SH-SY5Y (cell line): ENCODE data around the gene BRD3.

ENCODE experiments used
- GATA2 ChIP-seq: IDR thresholded peaks from 2 replicates; pipeline ENCODE4 v1.6.1; 2011; ENCODE audit warnings: mild to moderate bottlenecking, low read depth, low read length
- GATA3 ChIP-seq: IDR thresholded peaks from 2 replicates; pipeline ENCODE4 v1.6.1; 2011; ENCODE audit warnings: low read depth, mild to moderate bottlenecking, low read length, moderate library complexity

Gene BRD3

DNA sequence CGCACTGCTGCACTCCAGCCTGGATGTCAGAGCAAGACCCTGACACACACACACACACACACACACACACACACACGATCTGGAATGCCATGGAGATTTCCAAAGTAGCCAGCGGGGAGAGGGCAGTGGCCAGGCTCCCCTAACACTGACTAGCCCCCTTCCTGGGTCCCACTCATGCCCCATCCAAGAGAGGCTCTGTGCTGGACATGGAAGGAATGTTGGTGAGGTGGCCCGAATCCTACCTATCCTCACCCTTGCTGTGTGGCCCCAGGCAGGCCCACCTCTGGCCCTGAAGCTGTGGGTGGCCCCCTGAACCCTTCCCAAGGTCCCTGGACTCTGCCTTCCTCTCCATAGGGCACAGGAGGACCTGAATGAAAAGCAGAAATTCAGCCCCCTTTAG is 7.3 kb downstream of the BRD3 start:
- TF ChIP-seq GATA2 (no peak), GATA3 (no peak)

DNA sequence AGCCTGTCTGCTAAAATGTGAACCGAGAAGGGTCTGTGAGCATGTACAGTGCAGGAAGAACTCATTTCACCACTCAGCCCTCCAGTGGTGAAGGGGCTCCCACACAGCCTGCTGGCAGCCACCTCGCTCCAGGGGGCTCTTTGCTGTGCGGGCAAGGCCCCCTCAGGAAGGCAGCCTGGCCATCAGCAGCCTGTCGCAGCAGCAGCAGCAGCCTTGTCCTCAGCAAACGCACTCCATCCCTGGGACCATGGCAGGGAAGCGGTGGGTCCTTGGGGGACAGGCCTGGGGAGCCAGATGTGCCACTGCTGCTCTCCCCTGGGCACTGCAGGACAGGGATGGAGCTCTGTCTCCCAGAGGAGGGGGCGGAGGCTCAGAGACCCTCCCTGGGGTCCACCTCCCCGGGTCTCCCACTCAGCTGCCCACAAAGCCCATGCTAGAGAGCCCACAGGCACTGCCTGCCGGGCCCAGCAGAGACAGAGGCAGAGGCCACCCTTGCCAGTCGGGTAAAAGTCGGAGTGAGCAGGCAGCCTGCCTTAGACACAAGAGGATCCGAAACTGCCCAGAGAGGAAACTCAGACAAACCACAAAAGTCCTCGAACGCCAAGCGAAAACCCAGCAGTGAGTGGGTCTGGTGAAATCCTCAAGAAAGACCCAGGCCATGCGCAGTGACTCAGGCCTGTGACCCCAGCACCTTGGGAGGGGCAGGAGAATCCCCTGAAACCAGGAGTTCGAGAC is 8.0 kb downstream of the BRD3 start:
- TF ChIP-seq GATA2 (no peak), GATA3 (no peak)

DNA sequence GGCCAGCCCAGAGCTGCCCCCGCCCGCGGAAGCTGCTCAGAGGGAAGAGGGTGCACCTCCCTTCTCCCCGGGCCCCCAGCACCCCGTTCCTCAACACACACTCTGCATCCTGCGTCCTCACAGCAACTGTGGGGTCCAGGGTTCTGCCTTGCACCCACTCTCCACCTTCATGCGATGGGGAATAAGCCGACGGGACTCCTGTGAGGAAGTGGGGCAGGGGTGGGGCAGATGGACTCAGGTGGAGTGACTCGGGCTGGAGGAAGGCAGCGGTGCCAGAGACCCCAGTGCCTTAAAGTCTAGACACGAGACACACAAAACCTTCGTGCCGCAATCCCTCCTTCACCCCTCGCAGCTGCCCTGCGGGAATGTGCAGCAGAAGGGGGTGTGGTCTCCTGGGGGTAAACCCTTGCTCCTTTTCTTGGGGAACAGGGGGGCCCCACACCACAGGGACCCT is 8.6 kb downstream of the BRD3 start:
- no peak for TF ChIP-seq GATA2
- TF ChIP-seq GATA3, result no peak

DNA sequence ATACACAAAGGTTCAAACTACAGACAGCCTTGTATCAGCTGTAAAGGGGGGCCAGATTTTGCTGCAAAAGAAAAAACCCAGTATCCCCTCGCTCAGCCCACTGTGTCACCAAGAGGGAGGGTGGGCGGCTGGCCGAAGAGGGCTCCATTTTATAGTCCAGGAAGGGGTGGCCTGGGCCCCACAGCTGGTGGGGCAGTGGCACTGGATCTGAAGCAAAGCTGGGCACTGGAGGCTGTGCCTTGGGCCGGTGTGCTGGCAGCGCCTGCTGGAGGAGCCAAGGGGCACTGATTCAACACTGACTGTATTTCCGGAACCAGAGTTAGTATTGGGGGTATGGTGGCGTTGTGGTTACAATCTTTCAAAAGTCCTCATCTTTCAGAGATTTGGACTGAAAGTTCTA is 9.1 kb downstream of the BRD3 start:
- no peak for TF ChIP-seq GATA3
- no peak for TF ChIP-seq GATA2

DNA sequence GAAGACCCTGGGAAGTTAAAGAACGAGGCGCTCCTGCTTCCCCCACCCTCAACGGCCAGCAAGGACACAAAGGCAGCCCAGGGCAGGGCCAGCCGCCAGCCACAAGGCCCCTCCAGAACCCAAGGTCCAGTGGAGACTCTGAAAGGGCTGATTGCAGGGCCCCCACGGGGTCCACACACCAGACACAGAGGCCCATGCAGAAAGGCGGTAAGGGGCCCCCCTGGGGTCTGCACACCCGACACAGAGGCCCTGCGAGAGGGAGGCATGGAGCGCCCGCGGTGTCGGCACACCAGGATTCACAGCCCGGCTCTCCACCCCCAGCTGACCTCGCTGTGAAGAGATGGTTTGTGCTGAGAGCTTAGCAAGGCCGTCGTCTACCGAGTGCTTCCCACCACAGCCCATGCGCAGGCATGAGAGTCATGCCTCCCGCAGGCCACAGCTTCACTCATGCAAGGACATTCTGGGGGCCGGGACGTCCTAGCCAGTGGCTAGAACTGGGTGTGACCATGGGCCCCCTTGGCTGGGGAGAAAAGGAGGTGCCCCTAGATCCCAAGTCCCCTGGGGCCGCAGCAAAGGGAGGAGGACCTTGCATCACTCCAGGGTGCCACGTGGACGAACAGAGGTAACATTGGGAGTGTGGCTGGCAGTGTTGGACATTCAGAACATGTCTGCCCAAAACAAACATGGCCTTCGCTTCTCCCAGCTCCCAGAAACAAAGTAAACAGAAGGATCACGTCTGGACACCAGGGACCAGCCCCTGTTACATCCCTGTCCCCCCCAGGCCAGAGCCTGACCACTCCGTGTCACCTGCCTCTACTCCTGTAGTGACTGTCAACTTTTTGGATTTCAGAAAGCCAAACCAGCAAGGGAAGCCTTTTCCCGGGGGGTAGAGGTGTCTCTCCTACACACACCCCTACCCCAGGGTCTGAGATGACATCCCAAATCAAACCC is 9.8 kb downstream of the BRD3 start:
- TF ChIP-seq GATA2, result no peak
- TF ChIP-seq GATA3, result no peak

DNA sequence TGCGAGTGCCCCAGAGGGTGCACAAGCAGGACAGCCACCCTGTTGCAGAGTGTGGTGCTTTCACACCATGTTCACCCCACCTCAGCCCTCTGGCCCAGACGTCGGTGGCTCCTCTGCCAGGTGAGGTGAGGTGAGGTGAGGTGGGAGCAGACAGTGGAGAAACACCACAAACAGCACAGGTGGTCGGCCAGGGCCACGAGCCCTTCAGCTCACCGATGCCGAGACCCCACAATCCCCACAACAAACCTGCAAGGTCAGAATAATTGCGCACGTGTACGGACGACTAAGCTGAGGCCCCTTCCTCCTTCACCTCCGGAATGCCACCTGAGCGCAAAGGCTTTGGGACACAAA is 10.5 kb downstream of the BRD3 start:
- no peak for TF ChIP-seq GATA2
- no peak for TF ChIP-seq GATA3

DNA sequence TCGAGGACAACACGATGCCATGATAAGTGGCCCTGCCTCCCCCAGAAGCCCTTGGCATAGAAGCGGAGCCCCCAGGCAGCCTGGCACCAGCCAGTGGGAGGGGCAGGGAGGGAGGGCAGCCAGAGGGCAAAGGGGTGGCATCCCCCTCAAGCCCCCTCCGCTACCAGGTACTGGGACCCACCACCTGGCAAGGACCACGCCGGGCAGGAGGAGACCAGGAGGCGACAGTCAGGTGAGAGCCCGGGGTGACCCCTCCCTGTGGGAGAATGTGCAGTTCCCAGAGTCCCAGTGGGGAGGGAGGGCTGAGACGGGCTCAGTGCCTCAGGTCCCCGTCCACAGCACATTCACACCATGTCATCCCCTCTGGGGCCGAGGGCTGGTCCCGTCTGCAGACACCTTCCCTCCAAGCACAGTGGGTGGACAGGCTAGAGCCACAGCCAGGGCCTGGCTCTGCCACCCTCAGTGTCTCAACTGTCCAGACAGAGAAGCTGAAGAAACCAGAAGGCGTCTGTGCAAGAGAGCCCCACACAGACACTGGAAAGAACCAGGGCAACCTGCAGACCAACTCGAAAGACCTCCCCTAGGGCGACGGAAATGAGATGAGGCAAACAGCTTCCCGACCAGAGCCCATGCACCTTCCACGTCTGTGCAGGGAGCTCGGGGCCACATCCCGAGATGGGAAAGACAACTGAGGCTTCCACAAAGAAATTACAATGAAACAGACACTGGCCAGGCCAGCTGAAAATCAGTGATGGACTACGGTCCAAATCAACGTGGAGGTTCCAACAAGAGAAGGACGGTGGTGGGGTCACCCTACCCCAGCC is 11.1 kb downstream of the BRD3 start:
- no peak for TF ChIP-seq GATA2
- TF ChIP-seq GATA3, result no peak

DNA sequence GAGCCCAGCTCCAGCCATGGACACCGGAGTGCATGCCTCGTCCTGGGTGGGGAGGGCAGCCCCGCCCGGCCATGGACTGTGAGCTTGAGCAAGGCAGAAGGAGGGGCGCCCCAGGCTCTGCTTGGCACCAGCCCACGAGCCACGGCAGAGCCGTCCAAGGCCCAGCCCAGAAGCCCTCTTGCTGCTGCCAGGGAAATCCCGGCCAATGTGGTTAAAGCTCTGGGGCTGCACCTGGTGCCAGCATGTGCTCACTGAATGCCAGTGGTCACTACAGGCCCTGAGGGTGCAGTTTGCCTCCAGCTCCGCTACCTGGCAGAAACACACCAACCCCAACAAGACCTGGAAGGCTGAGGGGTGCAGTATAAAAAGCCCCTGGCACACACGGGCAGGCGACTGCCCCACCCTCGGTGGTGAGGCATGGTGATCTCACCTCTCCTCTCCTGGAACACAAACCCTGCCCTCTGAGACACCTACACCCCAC is 11.8 kb downstream of the BRD3 start:
- TF ChIP-seq GATA2 (no peak), GATA3 (no peak)

DNA sequence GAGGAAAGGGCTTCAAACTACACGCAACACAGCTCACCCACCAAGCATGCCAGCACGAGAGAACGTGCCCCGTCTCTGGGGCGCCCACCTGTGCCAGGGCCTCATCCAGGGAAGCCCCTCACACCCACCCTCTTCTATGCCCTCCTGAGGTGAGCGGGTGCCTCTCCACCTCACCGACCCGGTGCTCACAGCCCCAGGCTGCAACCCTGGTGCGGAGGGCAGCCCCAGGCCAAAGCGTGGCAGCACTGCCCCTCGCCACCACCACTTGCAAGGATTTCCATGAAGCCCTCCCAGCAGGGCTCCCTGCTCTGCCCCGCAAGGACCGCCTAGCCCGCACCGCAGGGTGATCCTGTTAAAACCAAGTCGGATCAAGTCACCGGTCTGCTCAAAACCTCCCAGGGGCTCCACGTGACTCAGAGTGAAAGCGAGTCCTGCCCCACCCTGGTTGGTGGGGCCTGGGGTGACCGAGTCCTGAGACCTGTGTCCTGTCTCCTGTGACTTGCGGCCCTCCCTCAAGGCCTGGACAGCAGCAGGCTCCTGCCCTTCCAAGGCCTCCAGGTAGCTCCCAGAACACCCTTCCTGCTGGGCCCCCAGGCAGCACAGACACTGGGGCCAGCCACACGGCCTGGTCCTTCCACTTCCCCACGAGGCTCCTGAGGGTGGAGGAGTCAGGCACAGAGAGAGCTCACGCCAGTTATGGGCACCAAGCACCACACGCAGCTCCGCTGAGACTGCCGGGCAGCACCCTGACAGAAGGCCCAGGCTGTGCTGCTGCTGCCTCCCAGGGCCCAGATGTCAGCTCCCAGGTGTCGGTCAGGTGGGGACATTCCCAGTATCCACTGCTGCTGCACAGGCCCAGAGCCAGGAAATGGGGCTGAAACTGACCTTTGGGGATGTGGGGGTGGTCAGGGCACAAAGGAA is 12.7 kb downstream of the BRD3 start:
- no peak for TF ChIP-seq GATA2
- no peak for TF ChIP-seq GATA3

DNA sequence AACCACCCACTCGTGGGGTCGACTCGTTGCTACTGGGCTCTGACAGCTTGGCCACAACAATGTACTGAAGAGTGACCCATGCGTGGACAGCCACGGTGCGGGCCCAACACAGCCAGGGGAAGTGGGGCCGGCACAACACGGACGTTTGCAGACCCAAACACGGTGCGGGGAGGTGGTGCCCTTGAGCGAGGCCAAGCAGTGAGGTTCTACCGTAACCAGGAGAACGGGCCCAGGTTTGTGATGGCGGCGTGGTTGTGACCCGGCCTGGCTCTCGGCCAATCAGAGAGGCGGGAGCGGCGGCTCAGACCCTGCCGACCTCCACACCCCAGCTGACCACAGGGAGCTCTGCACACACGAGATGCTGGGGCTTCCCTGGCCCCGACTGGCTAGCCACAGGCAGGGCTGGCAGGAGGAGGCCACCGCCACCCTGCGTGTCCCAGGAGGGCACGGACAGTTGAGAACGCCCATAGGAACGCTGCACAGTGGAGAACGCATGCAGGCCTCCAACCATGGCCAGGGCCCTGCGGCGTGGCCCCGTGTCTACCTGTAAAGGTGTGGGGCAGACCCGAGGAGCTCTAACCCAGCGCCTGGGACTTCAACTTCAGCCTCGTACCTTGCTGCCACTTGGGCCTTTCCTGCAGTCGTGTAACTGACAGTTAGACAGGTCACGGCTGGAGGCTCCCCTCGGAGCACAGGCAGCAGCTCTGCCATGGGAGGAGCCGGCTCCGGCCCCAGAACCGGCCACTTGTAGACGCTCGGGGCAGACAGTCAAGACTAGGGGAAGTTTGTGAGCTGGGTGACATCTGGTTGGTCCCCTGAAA is 13.7 kb downstream of the BRD3 start:
- no peak for TF ChIP-seq GATA2
- no peak for TF ChIP-seq GATA3

DNA sequence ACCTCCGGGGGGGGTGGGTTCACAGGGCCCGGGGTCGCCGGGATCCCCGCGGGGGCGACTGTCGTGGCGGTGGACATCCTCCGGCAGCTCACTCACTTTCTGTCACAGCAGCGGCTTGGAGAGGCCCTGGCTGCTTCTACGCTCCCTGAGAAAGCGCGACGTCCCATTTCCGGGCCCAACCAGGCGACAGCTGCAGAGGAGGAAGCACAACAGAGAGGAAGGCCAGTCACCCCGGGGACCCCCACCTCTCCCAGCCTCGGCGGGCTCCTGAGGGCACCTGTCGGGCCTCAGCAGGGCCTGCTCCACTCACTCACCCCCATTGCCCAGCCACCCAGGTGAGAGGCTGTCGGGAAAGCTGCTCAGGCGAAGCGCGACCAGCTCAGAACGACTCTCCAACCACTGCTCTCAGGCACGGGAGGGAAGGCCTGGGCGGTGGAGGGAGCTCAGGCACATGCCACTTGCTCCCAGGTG is 14.4 kb downstream of the BRD3 start:
- TF ChIP-seq GATA2 (no peak), GATA3 (no peak)

DNA sequence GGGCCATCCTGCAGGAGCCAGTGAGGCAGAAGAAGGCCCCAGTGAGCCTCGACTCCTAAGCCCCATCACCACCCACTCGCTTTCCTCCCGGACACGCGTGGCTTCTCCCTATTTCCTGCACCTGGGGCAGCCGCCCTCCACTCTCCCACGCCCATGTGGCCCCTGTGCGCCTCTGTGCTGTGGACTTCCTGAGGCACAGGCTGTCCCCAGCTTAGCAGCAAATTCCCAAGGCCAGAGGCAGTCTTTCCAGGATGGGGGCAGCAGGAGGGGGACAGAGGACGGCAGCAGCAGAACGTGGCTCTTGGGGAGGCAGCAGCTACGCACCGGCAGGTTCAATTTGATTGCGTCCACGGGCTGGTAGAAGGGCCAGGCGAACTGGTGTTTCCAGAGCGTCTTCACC is 14.9 kb downstream of the BRD3 start:
- TF ChIP-seq GATA2, result no peak
- TF ChIP-seq GATA3, result no peak
